HepG2 (cell line): ENCODE results near the gene STK25. TPM values are rescaled to one million over a fixed set of nuclear protein-coding genes. Genes with fewer than 3 reads are reported as not detected.

ENCODE experiments used
- DPF2 ChIP-seq: sonication (generic); formaldehyde crosslinking; IDR thresholded peaks from 2 replicates; pipeline ENCODE4 v1.4.0; 2020; ENCODE audit warnings: mild to moderate bottlenecking, low read depth, missing genetic modification reagents, borderline replicate concordance
- EED ChIP-seq: sonication (generic); formaldehyde crosslinking; IDR thresholded peaks from 2 replicates; pipeline ENCODE4 v1.5.0; 2020; ENCODE audit warnings: mild to moderate bottlenecking, missing genetic modification reagents
- FOXM1 ChIP-seq: sonication (generic); formaldehyde crosslinking; IDR thresholded peaks from 2 replicates; pipeline ENCODE4 v1.5.0; 2020; ENCODE audit warnings: missing genetic modification reagents
- KDM1A ChIP-seq: IDR thresholded peaks from 2 replicates; pipeline ENCODE4 v1.6.1; 2016; ENCODE audit warnings: missing compliant biosample characterization
- MAFG ChIP-seq: sonication (generic); formaldehyde crosslinking; IDR thresholded peaks from 2 replicates; pipeline ENCODE4 v1.5.1; 2020; ENCODE audit warnings: mild to moderate bottlenecking, missing genetic modification reagents
- MTA3 ChIP-seq: sonication (generic); formaldehyde crosslinking; IDR thresholded peaks from 2 replicates; pipeline ENCODE4 v1.4.0; 2020; ENCODE audit warnings: missing genetic modification reagents
- PCBP1 ChIP-seq: fragments of 200-400 bp; formaldehyde crosslinking; IDR thresholded peaks from 2 replicates; pipeline ENCODE4 v1.6.1; 2017; ENCODE audit warnings: mild to moderate bottlenecking, low read depth, low read length, borderline replicate concordance
- ZNF335 ChIP-seq: sonication (generic); formaldehyde crosslinking; IDR thresholded peaks from 2 replicates; pipeline ENCODE4 v1.4.0; 2020; ENCODE audit warnings: missing genetic modification reagents
- ZNF431 ChIP-seq: sonication (generic); formaldehyde crosslinking; IDR thresholded peaks from 2 replicates; pipeline ENCODE4 v1.9.0; 2022; ENCODE audit warnings: missing genetic modification reagents, low read depth, mild to moderate bottlenecking, borderline replicate concordance
- ZNF432 ChIP-seq: sonication (generic); formaldehyde crosslinking; IDR thresholded peaks from 2 replicates; pipeline ENCODE4 v1.5.0; 2020; ENCODE audit warnings: missing genetic modification reagents, mild to moderate bottlenecking, borderline replicate concordance
- ZNF713 ChIP-seq: sonication (generic); formaldehyde crosslinking; IDR thresholded peaks from 2 replicates; pipeline ENCODE4 v1.4.0; 2020; ENCODE audit warnings: mild to moderate bottlenecking, missing genetic modification reagents
- polyA plus RNA-seq, 8 experiments: library from polyadenylated mRNA; depleted of rRNA in 3 of 8; stranded (reverse) in 7 of 8; unstranded in 1 of 8; fragments of >200 nt; fragmentation: Illumina TruSeq in 4 of 8; extraction: Trizol in 4 of 8; gene quantifications; 2 replicates each; pipeline versions ENCODE4 v1.2.1 to v1.2.3, GENCODE V29; 2011 to 2016; ENCODE audit warnings: low read depth in 4 of 8, missing spikeins in 1 of 8, mixed read lengths in 1 of 8; ENCODE audit not compliant: insufficient read depth in 1 of 8
- total RNA-seq, 5 experiments: library from RNA; depleted of rRNA; stranded (reverse); fragments of >200 nt; fragmentation: Illumina TruSeq; extraction: Trizol; gene quantifications; 2 replicates each; pipeline ENCODE4 v1.2.3, GENCODE V29; 2016; ENCODE audit warnings: low read depth in 1 of 5
- TF ChIP-seq, protein P1 (sequence below): sonication (generic); formaldehyde crosslinking; IDR thresholded peaks from 2 replicates; pipeline ENCODE4 v1.4.0; 2020; ENCODE audit warnings: mild to moderate bottlenecking, missing genetic modification reagents
- TF ChIP-seq, protein P2 (sequence below): fragments of 450-650 bp; IDR thresholded peaks from 2 replicates; pipeline ENCODE4 v1.6.1; 2016
- TF ChIP-seq, protein P3 (sequence below): sonication (generic); formaldehyde crosslinking; IDR thresholded peaks from 2 replicates; pipeline ENCODE4 v1.8.1; 2022; ENCODE audit warnings: mild to moderate bottlenecking, missing genetic modification reagents
- TF ChIP-seq, protein P4 (sequence below): IDR thresholded peaks from 2 replicates; pipeline ENCODE4 v1.6.1; 2016; ENCODE audit warnings: low read depth, missing genetic modification reagents, missing compliant biosample characterization
- TF ChIP-seq, protein P5 (sequence below): sonication (generic); formaldehyde crosslinking; IDR thresholded peaks from 2 replicates; pipeline ENCODE4 v1.4.0; 2020; ENCODE audit warnings: missing genetic modification reagents

STK25 gene
- total and polyA plus RNA-seq, 2 of the 13 experiments (the other 11 are each of a cell fraction or from before 2014, with no cell fraction given): 177 to 481 TPM

DNA sequence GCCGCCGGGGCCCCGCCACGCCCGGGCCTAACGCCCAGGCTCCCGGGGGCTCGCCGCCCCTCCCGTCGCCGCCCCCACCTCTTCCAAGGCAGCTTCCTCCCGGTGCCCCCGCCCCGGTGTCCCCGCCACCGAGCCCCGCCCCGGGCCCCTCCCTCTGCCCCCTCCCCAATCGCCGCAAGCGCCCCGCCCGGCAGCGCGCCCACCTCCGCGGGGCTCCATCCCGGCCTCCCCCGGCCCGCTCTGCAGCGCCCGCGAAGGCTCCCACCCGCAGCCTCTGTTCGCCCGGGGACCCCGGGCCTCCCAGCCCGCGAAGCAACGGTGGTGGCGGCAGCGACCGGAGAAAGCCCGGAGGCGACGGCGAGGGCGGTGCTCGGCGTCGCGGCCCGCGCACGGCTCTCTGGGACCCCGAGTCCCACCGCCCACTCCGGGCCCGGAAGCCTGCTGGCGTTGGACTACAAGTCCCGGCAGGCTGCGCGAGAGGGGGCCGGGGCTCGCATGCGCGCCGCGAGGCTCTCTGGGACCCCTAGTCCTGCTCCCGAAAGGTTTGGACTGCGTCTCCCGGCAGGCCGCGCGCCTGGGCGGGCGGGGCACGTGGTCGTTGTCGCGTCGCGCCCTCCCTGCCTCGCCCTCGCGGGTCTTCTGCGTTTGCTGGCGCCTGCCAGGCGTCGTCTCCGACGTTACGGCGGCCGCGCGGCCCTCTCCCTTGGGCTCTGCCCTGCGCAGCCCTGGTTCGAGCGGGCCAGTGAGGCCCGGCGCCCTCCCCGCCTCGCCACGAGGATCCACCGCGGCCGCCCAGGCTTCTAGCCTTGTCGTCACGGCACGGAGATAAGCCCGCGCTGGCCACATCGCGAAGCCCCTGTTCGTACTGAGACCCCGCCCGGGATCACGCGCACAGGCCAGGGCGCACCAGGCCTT lies at the start of gene STK25 (continued):
- TF ChIP-seq, protein P1, sequence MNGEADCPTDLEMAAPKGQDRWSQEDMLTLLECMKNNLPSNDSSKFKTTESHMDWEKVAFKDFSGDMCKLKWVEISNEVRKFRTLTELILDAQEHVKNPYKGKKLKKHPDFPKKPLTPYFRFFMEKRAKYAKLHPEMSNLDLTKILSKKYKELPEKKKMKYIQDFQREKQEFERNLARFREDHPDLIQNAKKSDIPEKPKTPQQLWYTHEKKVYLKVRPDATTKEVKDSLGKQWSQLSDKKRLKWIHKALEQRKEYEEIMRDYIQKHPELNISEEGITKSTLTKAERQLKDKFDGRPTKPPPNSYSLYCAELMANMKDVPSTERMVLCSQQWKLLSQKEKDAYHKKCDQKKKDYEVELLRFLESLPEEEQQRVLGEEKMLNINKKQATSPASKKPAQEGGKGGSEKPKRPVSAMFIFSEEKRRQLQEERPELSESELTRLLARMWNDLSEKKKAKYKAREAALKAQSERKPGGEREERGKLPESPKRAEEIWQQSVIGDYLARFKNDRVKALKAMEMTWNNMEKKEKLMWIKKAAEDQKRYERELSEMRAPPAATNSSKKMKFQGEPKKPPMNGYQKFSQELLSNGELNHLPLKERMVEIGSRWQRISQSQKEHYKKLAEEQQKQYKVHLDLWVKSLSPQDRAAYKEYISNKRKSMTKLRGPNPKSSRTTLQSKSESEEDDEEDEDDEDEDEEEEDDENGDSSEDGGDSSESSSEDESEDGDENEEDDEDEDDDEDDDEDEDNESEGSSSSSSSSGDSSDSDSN: peak; percentile 46; the same call in 1 of the 2 replicates
- TF ChIP-seq, protein P2, sequence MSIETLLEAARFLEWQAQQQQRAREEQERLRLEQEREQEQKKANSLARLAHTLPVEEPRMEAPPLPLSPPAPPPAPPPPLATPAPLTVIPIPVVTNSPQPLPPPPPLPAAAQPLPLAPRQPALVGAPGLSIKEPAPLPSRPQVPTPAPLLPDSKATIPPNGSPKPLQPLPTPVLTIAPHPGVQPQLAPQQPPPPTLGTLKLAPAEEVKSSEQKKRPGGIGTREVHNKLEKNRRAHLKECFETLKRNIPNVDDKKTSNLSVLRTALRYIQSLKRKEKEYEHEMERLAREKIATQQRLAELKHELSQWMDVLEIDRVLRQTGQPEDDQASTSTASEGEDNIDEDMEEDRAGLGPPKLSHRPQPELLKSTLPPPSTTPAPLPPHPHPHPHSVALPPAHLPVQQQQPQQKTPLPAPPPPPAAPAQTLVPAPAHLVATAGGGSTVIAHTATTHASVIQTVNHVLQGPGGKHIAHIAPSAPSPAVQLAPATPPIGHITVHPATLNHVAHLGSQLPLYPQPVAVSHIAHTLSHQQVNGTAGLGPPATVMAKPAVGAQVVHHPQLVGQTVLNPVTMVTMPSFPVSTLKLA: peak; percentile 73
- peak; percentile 99 for TF ChIP-seq ZNF713 (CRISPR knock-in tag)
- TF ChIP-seq ZNF432: no peak
- TF ChIP-seq MTA3 (CRISPR knock-in tag): no peak
- TF ChIP-seq ZNF431 (CRISPR knock-in tag): peak; percentile 99
- TF ChIP-seq, protein P3, sequence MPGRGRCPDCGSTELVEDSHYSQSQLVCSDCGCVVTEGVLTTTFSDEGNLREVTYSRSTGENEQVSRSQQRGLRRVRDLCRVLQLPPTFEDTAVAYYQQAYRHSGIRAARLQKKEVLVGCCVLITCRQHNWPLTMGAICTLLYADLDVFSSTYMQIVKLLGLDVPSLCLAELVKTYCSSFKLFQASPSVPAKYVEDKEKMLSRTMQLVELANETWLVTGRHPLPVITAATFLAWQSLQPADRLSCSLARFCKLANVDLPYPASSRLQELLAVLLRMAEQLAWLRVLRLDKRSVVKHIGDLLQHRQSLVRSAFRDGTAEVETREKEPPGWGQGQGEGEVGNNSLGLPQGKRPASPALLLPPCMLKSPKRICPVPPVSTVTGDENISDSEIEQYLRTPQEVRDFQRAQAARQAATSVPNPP (CRISPR knock-in tag): peak; percentile 96
- TF ChIP-seq, protein P4, sequence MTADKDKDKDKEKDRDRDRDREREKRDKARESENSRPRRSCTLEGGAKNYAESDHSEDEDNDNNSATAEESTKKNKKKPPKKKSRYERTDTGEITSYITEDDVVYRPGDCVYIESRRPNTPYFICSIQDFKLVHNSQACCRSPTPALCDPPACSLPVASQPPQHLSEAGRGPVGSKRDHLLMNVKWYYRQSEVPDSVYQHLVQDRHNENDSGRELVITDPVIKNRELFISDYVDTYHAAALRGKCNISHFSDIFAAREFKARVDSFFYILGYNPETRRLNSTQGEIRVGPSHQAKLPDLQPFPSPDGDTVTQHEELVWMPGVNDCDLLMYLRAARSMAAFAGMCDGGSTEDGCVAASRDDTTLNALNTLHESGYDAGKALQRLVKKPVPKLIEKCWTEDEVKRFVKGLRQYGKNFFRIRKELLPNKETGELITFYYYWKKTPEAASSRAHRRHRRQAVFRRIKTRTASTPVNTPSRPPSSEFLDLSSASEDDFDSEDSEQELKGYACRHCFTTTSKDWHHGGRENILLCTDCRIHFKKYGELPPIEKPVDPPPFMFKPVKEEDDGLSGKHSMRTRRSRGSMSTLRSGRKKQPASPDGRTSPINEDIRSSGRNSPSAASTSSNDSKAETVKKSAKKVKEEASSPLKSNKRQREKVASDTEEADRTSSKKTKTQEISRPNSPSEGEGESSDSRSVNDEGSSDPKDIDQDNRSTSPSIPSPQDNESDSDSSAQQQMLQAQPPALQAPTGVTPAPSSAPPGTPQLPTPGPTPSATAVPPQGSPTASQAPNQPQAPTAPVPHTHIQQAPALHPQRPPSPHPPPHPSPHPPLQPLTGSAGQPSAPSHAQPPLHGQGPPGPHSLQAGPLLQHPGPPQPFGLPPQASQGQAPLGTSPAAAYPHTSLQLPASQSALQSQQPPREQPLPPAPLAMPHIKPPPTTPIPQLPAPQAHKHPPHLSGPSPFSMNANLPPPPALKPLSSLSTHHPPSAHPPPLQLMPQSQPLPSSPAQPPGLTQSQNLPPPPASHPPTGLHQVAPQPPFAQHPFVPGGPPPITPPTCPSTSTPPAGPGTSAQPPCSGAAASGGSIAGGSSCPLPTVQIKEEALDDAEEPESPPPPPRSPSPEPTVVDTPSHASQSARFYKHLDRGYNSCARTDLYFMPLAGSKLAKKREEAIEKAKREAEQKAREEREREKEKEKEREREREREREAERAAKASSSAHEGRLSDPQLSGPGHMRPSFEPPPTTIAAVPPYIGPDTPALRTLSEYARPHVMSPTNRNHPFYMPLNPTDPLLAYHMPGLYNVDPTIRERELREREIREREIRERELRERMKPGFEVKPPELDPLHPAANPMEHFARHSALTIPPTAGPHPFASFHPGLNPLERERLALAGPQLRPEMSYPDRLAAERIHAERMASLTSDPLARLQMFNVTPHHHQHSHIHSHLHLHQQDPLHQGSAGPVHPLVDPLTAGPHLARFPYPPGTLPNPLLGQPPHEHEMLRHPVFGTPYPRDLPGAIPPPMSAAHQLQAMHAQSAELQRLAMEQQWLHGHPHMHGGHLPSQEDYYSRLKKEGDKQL (CRISPR knock-in tag): peak; percentile 81; the same call in 1 of the 2 replicates
- peak; percentile 92; the same call in 1 of the 2 replicates for TF ChIP-seq EED (CRISPR knock-in tag)
- no peak for TF ChIP-seq PCBP1
- TF ChIP-seq DPF2: peak; percentile 54; the same call in 1 of the 2 replicates
- TF ChIP-seq ZNF335 (CRISPR knock-in tag): peak; percentile 88
- no peak for TF ChIP-seq MAFG (CRISPR knock-in tag)
- peak; percentile 89; the same call in 1 of the 2 replicates for TF ChIP-seq FOXM1
- TF ChIP-seq, protein P5, sequence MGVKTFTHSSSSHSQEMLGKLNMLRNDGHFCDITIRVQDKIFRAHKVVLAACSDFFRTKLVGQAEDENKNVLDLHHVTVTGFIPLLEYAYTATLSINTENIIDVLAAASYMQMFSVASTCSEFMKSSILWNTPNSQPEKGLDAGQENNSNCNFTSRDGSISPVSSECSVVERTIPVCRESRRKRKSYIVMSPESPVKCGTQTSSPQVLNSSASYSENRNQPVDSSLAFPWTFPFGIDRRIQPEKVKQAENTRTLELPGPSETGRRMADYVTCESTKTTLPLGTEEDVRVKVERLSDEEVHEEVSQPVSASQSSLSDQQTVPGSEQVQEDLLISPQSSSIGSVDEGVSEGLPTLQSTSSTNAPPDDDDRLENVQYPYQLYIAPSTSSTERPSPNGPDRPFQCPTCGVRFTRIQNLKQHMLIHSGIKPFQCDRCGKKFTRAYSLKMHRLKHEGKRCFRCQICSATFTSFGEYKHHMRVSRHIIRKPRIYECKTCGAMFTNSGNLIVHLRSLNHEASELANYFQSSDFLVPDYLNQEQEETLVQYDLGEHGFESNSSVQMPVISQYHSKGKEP (CRISPR knock-in tag): peak; percentile 98
- TF ChIP-seq KDM1A (CRISPR knock-in tag): no peak
